HCT116 (cell line): Measurements from ENCODE around the gene EFCAB13. TPM values are rescaled to one million over a fixed set of nuclear protein-coding genes. Genes with fewer than 3 reads are reported as not detected.

Experiments
- ATAC-seq: fragments of 200-7000 bp; cut with Tn5 transposase; 2 replicates; pipeline ENCODE4 v1.9.1; 2020; ENCODE audit warnings: mild to moderate bottlenecking, moderate library complexity
- BruUV-seq: library from RNA; stranded (reverse); fragments of 400-500 nt; replicated peaks from 2 replicates; lab custom pipeline; 2021; lab: Mats Ljungman, UMichigan
- CTCF ChIA-PET: fragments of 300-600 bp; sonication (Branson Sonifier 250); formaldehyde crosslinking; loops from one replicate; lab custom pipeline; 2021; ENCODE audit warnings: antibody characterized with exemption; lab: Charles Lee
- POLR2A ChIA-PET: fragments of 300-600, 350-600 bp; sonication (Branson Sonifier 250); formaldehyde crosslinking; loops from one replicate; lab custom pipeline; 2021; ENCODE audit warnings: antibody characterized with exemption; lab: Charles Lee
- RAD21 ChIA-PET, 2 experiments: fragments of 300-600 bp; sonication (Branson Sonifier 250); formaldehyde crosslinking; loops; one replicate each; lab custom pipeline; 2023; ENCODE audit warnings: low total read pairs in 2 of 2; ENCODE audit not compliant: uncharacterized antibody in 2 of 2, unreplicated experiment in 2 of 2, low non-redundant PET in 1 of 2; lab: Charles Lee
- DNase-seq: peaks from one replicate; pipeline ENCODE4 v3.0.0-alpha.2; 2010; ENCODE audit warnings: low read depth, low spot score
- H2AFZ ChIP-seq: fragments of 200-600 bp; shearing (Covaris generic), sonication (generic); 2 replicates; pipeline ENCODE4 v1.6.1; 2017; ENCODE audit warnings: low read depth, mixed run types, mixed read lengths, antibody characterized with exemption, low read length; ENCODE audit not compliant: poor library complexity, severe bottlenecking
- H3K27ac ChIP-seq: 2 replicates; pipeline ENCODE4 v1.5.1; 2012; ENCODE audit warnings: low read depth, low read length
- H3K27me3 ChIP-seq: fragments of 200-600 bp; sonication (generic); 2 replicates; pipeline ENCODE4 v1.6.1; 2016; ENCODE audit warnings: mixed run types, low read length, mixed read lengths; ENCODE audit not compliant: insufficient read depth
- H3K36me3 ChIP-seq, 2 experiments: fragments of 200-500 bp in 1 of 2; fragments of 200-600 bp in 1 of 2; sonication (Bioruptor generic) in 1 of 2; sonication (generic) in 1 of 2; 2 replicates each; pipeline versions ENCODE4 v1.5.1 to v1.6.1; 2014 to 2016; ENCODE audit warnings: low read length in 2 of 2, inconsistent platforms in 1 of 2, mixed read lengths in 1 of 2, mixed run types in 1 of 2; ENCODE audit not compliant: insufficient read depth in 2 of 2, control insufficient read depth in 1 of 2
- H3K4me1 ChIP-seq, 2 experiments: fragments of 200-600 bp in 1 of 2; sonication (generic) in 1 of 2; 2 replicates each; pipeline versions ENCODE4 v1.5.1 to v1.6.1; 2012 to 2017; ENCODE audit warnings: low read length in 2 of 2, inconsistent platforms in 1 of 2, mild to moderate bottlenecking in 1 of 2, mixed read lengths in 1 of 2, mixed run types in 1 of 2, moderate library complexity in 1 of 2; ENCODE audit not compliant: insufficient read depth in 2 of 2, control insufficient read depth in 1 of 2
- H3K4me2 ChIP-seq: fragments of 200-600 bp; sonication (generic); 2 replicates; pipeline ENCODE4 v1.6.1; 2017; ENCODE audit warnings: mixed run types, low read length, mixed read lengths
- H3K4me3 ChIP-seq, 2 experiments: fragments of 200-600 bp in 1 of 2; sonication (generic) in 1 of 2; replicated peaks in 1 of 2; 2 replicates each; pipeline ENCODE4 v1.5.1; 2011 to 2016; ENCODE audit warnings: low read length in 2 of 2, control low read depth in 1 of 2, low read depth in 1 of 2, mild to moderate bottlenecking in 1 of 2, mixed read lengths in 1 of 2, mixed run types in 1 of 2
- H3K79me2 ChIP-seq: fragments of 200-600 bp; sonication (generic); 2 replicates; pipeline ENCODE4 v1.6.1; 2017; ENCODE audit warnings: mild to moderate bottlenecking, mixed run types, low read length, moderate library complexity, mixed read lengths; ENCODE audit not compliant: insufficient read depth
- H3K9ac ChIP-seq: fragments of 200-600 bp; sonication (generic); 2 replicates; pipeline ENCODE4 v1.6.1; 2016; ENCODE audit warnings: low read length, mixed read lengths
- H3K9me2 ChIP-seq: fragments of 200-600 bp; sonication (generic), shearing (Covaris generic); 2 replicates; pipeline ENCODE4 v1.6.1; 2017; ENCODE audit warnings: mixed run types, mild to moderate bottlenecking, moderate library complexity; ENCODE audit not compliant: insufficient read depth
- H3K9me3 ChIP-seq, 2 experiments: fragments of 200-500 bp in 1 of 2; fragments of 200-600 bp in 1 of 2; sonication (Bioruptor generic) in 1 of 2; sonication (generic) in 1 of 2; 2 replicates each; pipeline ENCODE4 v1.6.1; 2014 to 2017; ENCODE audit warnings: low read length in 2 of 2, mixed read lengths in 2 of 2, inconsistent platforms in 1 of 2, low read depth in 1 of 2, mild to moderate bottlenecking in 1 of 2, mixed run types in 1 of 2, moderate library complexity in 1 of 2; ENCODE audit not compliant: control insufficient read depth in 1 of 2, insufficient read depth in 1 of 2
- H4K20me1 ChIP-seq: fragments of 200-600 bp; sonication (generic), shearing (Covaris generic); 2 replicates; pipeline ENCODE4 v1.6.1; 2017; ENCODE audit warnings: mixed run types, mild to moderate bottlenecking, moderate library complexity; ENCODE audit not compliant: insufficient read depth
- CBX3 ChIP-seq: IDR thresholded peaks from 2 replicates; pipeline ENCODE4 v1.6.1; 2012; ENCODE audit warnings: low read depth
- CEBPB ChIP-seq: IDR thresholded peaks from 2 replicates; pipeline ENCODE4 v1.6.1; 2012; ENCODE audit warnings: low read depth
- CTCF ChIP-seq, 3 experiments: fragments of 200-600 bp in 1 of 3; sonication (generic) in 1 of 3; IDR thresholded peaks in 2 of 3; conservative IDR thresholded peaks in 1 of 3; 2 replicates each; pipeline ENCODE4 v1.5.1; 2012 to 2017; ENCODE audit warnings: low read depth in 2 of 3, low read length in 2 of 3, antibody characterized with exemption in 1 of 3, borderline replicate concordance in 1 of 3, control low read depth in 1 of 3, mild to moderate bottlenecking in 1 of 3, mixed read lengths in 1 of 3, mixed run types in 1 of 3, moderate library complexity in 1 of 3; ENCODE audit not compliant: insufficient read depth in 1 of 3
- ELF1 ChIP-seq: IDR thresholded peaks from 2 replicates; pipeline ENCODE4 v1.6.1; 2012; ENCODE audit warnings: low read depth, borderline replicate concordance
- EZH2 ChIP-seq: fragments of 200-600 bp; sonication (generic); IDR thresholded peaks from 2 replicates; pipeline ENCODE4 v1.6.1; 2017; ENCODE audit warnings: antibody characterized with exemption, mixed run types
- JUND ChIP-seq: IDR thresholded peaks from 2 replicates; pipeline ENCODE4 v1.6.1; 2012
- MAX ChIP-seq: IDR thresholded peaks from 2 replicates; pipeline ENCODE4 v1.6.1; 2012
- POLR2A ChIP-seq: IDR thresholded peaks from 2 replicates; pipeline ENCODE4 v1.7.0; 2011; ENCODE audit warnings: borderline replicate concordance; ENCODE audit not compliant: insufficient read depth, insufficient read length; ENCODE audit errors: extremely low read depth
- SIN3A ChIP-seq: IDR thresholded peaks from 2 replicates; pipeline ENCODE4 v1.6.1; 2012; ENCODE audit warnings: low read depth
- SRF ChIP-seq: IDR thresholded peaks from 2 replicates; pipeline ENCODE4 v1.6.1; 2012; ENCODE audit warnings: low read depth
- TCF7L2 ChIP-seq: IDR thresholded peaks from 2 replicates; pipeline ENCODE4 v1.7.0; 2011; ENCODE audit warnings: borderline replicate concordance, inconsistent platforms; ENCODE audit not compliant: insufficient read depth, insufficient read length; ENCODE audit errors: extremely low read depth
- ZBTB33 ChIP-seq: IDR thresholded peaks from 2 replicates; pipeline ENCODE4 v1.6.1; 2011; ENCODE audit warnings: mild to moderate bottlenecking, low read length, moderate library complexity; ENCODE audit not compliant: insufficient replicate concordance; ENCODE audit errors: extremely low read depth
- intact Hi-C: fragments of 100-400 bp; cut with micrococcal nuclease; formaldehyde crosslinking; loops from 2 replicates; pipeline ENCODE4 v1.10.0; 2022
- total RNA-seq: library from RNA; stranded (reverse); gene quantifications from one replicate; pipeline ENCODE4 v1.2.1, GENCODE V29; 2021; ENCODE audit not compliant: unreplicated experiment

The EFCAB13 gene
- total RNA-seq, 1 experiment from 2014 or later, result not detected

GRCh38 chr17:47300718-47301117 lies 23.0 kb upstream of the EFCAB13 start:
- Histone ChIP-seq H3K27ac (no peak overlapping the region), H3K4me2 (no peak overlapping the region), H3K9me3 (no peaks in the 10 kb centered on the region), H3K9ac (no peak overlapping the region), H3K79me2 (no peaks in the 10 kb centered on the region), H3K4me1 (peaks cover 7 to 9% of the 10 kb centered on the region in 2 experiments), H2AFZ (no peak overlapping the region), H3K36me3 (no peaks in the 10 kb centered on the region), H3K4me3 (no peak overlapping the region), H3K9me2 (no peaks in the 10 kb centered on the region), H3K27me3 (no peaks in the 10 kb centered on the region), H4K20me1 (no peaks in the 10 kb centered on the region)
- ATAC-seq (no peak), DNase-seq (no peak)
- ChIA-PET RAD21 (no interaction called here), POLR2A (no interaction called here), CTCF (interaction anchor here (0.7 to 1.0 kb wide), 2 partner anchors 9 to 14 kb away, joined by 3 read pairs; no protein-coding TSS in a partner anchor)
- BruUV-seq, result no TSS peak
- TF ChIP-seq EZH2, result no peak
- no peak for TF ChIP-seq SRF
- no peak for TF ChIP-seq CEBPB
- TF ChIP-seq ZBTB33, result no peak
- no peak for TF ChIP-seq ELF1
- intact Hi-C loops, result no loop called here

GRCh38 chr17:47301161-47301560 lies 22.6 kb upstream of the EFCAB13 start:
- RAD21 ChIA-PET, result no interaction called here
- Histone ChIP-seq H3K36me3 (no peaks in the 10 kb centered on the region), H3K9me3 (no peaks in the 10 kb centered on the region), H3K4me3 (no peak overlapping the region), H3K4me1 (peaks cover 9 to 12% of the 10 kb centered on the region in 2 experiments), H3K27me3 (no peaks in the 10 kb centered on the region), H3K27ac (no peak overlapping the region), H3K9ac (no peak overlapping the region), H3K4me2 (no peak overlapping the region), H3K79me2 (no peaks in the 10 kb centered on the region), H4K20me1 (no peaks in the 10 kb centered on the region), H3K9me2 (no peaks in the 10 kb centered on the region), H2AFZ (no peak overlapping the region)
- CTCF ChIA-PET, result interaction anchor here (1.0 kb wide), 1 partner anchor 14 kb away, joined by 3 read pairs; no protein-coding TSS in a partner anchor
- BruUV-seq, result no TSS peak
- POLR2A ChIA-PET, result no interaction called here
- TF ChIP-seq POLR2A, result no peak
- no peak for TF ChIP-seq SIN3A
- no peak for TF ChIP-seq CBX3
- TF ChIP-seq MAX, result no peak
- no peak for TF ChIP-seq JUND
- no peak for TF ChIP-seq TCF7L2
- no peak for TF ChIP-seq CTCF (IDR thresholded peaks at IDR 0.05 in 2 of 3, conservative IDR thresholded peaks at IDR 0.05 in 1 of 3; ENCODE audit: borderline replicate concordance in 1 of 3, insufficient read depth in 1 of 3, low read depth in 2 of 3, low read length in 2 of 3)
- no peak for TF ChIP-seq ELF1
- DNase-seq (no peak), ATAC-seq (no peak)
- intact Hi-C loops, result no loop called here
